A549 (cell line): ENCODE measurements around the gene CBFB. TPM values are rescaled to one million over a fixed set of nuclear protein-coding genes. Genes with fewer than 3 reads are reported as not detected.

Source experiments
- ATAC-seq, 2 experiments: fragments of 200-7000 bp in 1 of 2; fragments of >200 bp in 1 of 2; cut with Nextera tagmentation in 1 of 2; cut with Tn5 transposase in 1 of 2; 3 replicates each; pipeline versions ENCODE4 v1.8.0 to v1.9.1; 2018 to 2020; ENCODE audit warnings: mild to moderate bottlenecking in 1 of 2, moderate library complexity in 1 of 2
- CTCF ChIA-PET: fragments of 300-600 bp; sonication (Branson Sonifier 250); formaldehyde crosslinking; extraction: SDS; loops from one replicate; lab custom pipeline; 2021; ENCODE audit warnings: antibody characterized with exemption, inconsistent platforms; lab: Yijun Ruan, JAX
- POLR2A ChIA-PET: fragments of 350-600 bp; formaldehyde crosslinking; extraction: SDS; loops from one replicate; lab custom pipeline; 2021; ENCODE audit warnings: antibody characterized with exemption, inconsistent platforms; lab: Yijun Ruan, JAX
- DNase-seq, 2 experiments: peaks; one replicate each; pipeline versions ENCODE4 v3.0.0 to v3.0.0-alpha.2; 2011 to 2016; ENCODE audit warnings: low read depth in 1 of 2, low spot score in 1 of 2
- FAIRE-seq: peaks from 2 replicates; lab custom pipeline; 2011; peaks lifted over from hg19 to GRCh38; lab: Jason Lieb, UNC
- H3K27ac ChIP-seq, 2 experiments: fragments of >200 bp; sonication (Bioruptor Twin); formaldehyde crosslinking; 3 replicates each; pipeline ENCODE4 v1.5.1; 2016 to 2017
- H3K4me1 ChIP-seq: fragments of >200 bp; sonication (Bioruptor Twin); formaldehyde crosslinking; 3 replicates; pipeline ENCODE4 v1.6.1; 2016
- H3K4me2 ChIP-seq: fragments of >200 bp; sonication (Bioruptor Twin); formaldehyde crosslinking; 3 replicates; pipeline ENCODE4 v1.6.1; 2016
- H3K4me3 ChIP-seq: fragments of >200 bp; sonication (Bioruptor Twin); formaldehyde crosslinking; 3 replicates; pipeline ENCODE4 v1.5.1; 2016
- H3K9me3 ChIP-seq: fragments of >200 bp; sonication (Bioruptor Twin); formaldehyde crosslinking; 3 replicates; pipeline ENCODE4 v1.6.1; 2016
- BCL3 ChIP-seq: fragments of >200 bp; sonication (Bioruptor Twin); formaldehyde crosslinking; IDR thresholded peaks from 3 replicates; pipeline ENCODE4 v1.6.1; 2016
- BHLHE40 ChIP-seq: IDR thresholded peaks from 2 replicates; pipeline ENCODE4 v1.6.1; 2012; ENCODE audit warnings: low read depth, low read length, inconsistent platforms
- CBX2 ChIP-seq: fragments of 200-600 bp; sonication (generic); IDR thresholded peaks from 2 replicates; pipeline ENCODE4 v1.6.1; 2016; ENCODE audit warnings: low read depth, mild to moderate bottlenecking, borderline replicate concordance
- CHD2 ChIP-seq: fragments of 150-350 bp; IDR thresholded peaks from 2 replicates; pipeline ENCODE4 v1.6.1; 2014; ENCODE audit warnings: low read length; ENCODE audit not compliant: partially characterized antibody
- ESRRA ChIP-seq: fragments of 150-350 bp; IDR thresholded peaks from 2 replicates; pipeline ENCODE4 v1.6.1; 2014; ENCODE audit warnings: mild to moderate bottlenecking, low read length, borderline replicate concordance
- FOSL2 ChIP-seq, 2 experiments: fragments of 450-650 bp in 1 of 2; fragments of >200 bp in 1 of 2; sonication (Bioruptor Twin) in 1 of 2; formaldehyde crosslinking; IDR thresholded peaks; 2 replicates each; pipeline versions ENCODE4 v1.5.0 to v1.6.1; 2016 to 2020; ENCODE audit warnings: mild to moderate bottlenecking in 1 of 2, moderate library complexity in 1 of 2
- HDAC2 ChIP-seq: fragments of 200-600 bp; sonication (generic); IDR thresholded peaks from 2 replicates; pipeline ENCODE4 v1.6.1; 2016
- HEYL ChIP-seq: fragments of 250-450 bp; sonication (Bioruptor Pico); IDR thresholded peaks from 2 replicates; pipeline ENCODE4 v1.8.0; 2021; ENCODE audit warnings: mild to moderate bottlenecking, moderate library complexity
- JUNB ChIP-seq: fragments of >200 bp; sonication (Bioruptor Twin); formaldehyde crosslinking; IDR thresholded peaks from 2 replicates; pipeline ENCODE4 v1.6.1; 2016
- MAZ ChIP-seq: fragments of 150-350 bp; IDR thresholded peaks from 2 replicates; pipeline ENCODE4 v1.6.1; 2014; ENCODE audit warnings: antibody characterized with exemption, low read depth, low read length, borderline replicate concordance
- NFE2L2 ChIP-seq: fragments of 150-350 bp; conservative IDR thresholded peaks from 2 replicates; pipeline ENCODE4 v1.6.1; 2014; ENCODE audit warnings: low read length
- RCOR1 ChIP-seq: fragments of 150-350 bp; IDR thresholded peaks from 2 replicates; pipeline ENCODE4 v1.6.1; 2014; ENCODE audit warnings: antibody characterized with exemption, low read length, low read depth
- REST ChIP-seq: fragments of 200-600 bp; sonication (generic); IDR thresholded peaks from 2 replicates; pipeline ENCODE4 v1.6.1; 2016; ENCODE audit warnings: antibody characterized with exemption, mild to moderate bottlenecking, moderate library complexity
- RFX5 ChIP-seq: fragments of 450-650 bp; IDR thresholded peaks from 2 replicates; pipeline ENCODE4 v1.7.1; 2014; ENCODE audit warnings: antibody characterized with exemption, mild to moderate bottlenecking, moderate library complexity
- RNF2 ChIP-seq: fragments of 200-600 bp; sonication (generic); IDR thresholded peaks from 2 replicates; pipeline ENCODE4 v1.6.1; 2016; ENCODE audit warnings: low read depth, mild to moderate bottlenecking, antibody characterized with exemption, moderate library complexity, borderline replicate concordance
- ZC3H11A ChIP-seq: fragments of 450-650 bp; IDR thresholded peaks from 2 replicates; pipeline ENCODE4 v1.6.1; 2014; ENCODE audit warnings: antibody characterized with exemption, mild to moderate bottlenecking
- ZNF302 ChIP-seq: fragments of 250-450 bp; sonication (Bioruptor Pico); IDR thresholded peaks from 2 replicates; pipeline ENCODE4 v1.9.0; 2021; ENCODE audit warnings: inconsistent platforms, mild to moderate bottlenecking, moderate library complexity
- ZSCAN20 ChIP-seq: fragments of 250-450 bp; sonication (Bioruptor Pico); IDR thresholded peaks from 2 replicates; pipeline ENCODE4 v1.8.0; 2022; ENCODE audit warnings: mild to moderate bottlenecking, moderate library complexity
- WGBS: methylation state at CpG from one replicate; pipeline ENCODE4 v1.1.6; 2017; ENCODE audit errors: missing lambda C conversion rate; 5-methylcytosine and 5-hydroxymethylcytosine counted together
- polyA plus RNA-seq, 4 experiments: library from polyadenylated mRNA; depleted of rRNA in 3 of 4; stranded (reverse); fragments of >200 nt; fragmentation: RNase III in 1 of 4; extraction: RNeasy Plus Mini Kit Qiagen cat#74134 plus additional on column Dnase treatment in 1 of 4; gene quantifications; 2 replicates in 3 of 4; 3 replicates in 1 of 4; pipeline ENCODE4 v1.2.3, GENCODE V29; 2011 to 2017
- TF ChIP-seq, protein P1 (sequence below): fragments of 450-650 bp; IDR thresholded peaks from 2 replicates; pipeline ENCODE4 v1.6.1; 2014; ENCODE audit warnings: antibody characterized with exemption
- TF ChIP-seq, protein P2 (sequence below): fragments of 250-450 bp; sonication (Bioruptor Pico); IDR thresholded peaks from 2 replicates; pipeline ENCODE4 v1.5.0; 2021; ENCODE audit warnings: mild to moderate bottlenecking, moderate library complexity, borderline replicate concordance
- TF ChIP-seq, protein P3 (sequence below): IDR thresholded peaks from 2 replicates; pipeline ENCODE4 v1.6.1; 2012; ENCODE audit warnings: low read depth, borderline replicate concordance

The CBFB gene
- polyA plus RNA-seq, 2 of the 4 experiments (the other 2 are of a cell fraction) = 27.7 to 61.3 TPM

DNA sequence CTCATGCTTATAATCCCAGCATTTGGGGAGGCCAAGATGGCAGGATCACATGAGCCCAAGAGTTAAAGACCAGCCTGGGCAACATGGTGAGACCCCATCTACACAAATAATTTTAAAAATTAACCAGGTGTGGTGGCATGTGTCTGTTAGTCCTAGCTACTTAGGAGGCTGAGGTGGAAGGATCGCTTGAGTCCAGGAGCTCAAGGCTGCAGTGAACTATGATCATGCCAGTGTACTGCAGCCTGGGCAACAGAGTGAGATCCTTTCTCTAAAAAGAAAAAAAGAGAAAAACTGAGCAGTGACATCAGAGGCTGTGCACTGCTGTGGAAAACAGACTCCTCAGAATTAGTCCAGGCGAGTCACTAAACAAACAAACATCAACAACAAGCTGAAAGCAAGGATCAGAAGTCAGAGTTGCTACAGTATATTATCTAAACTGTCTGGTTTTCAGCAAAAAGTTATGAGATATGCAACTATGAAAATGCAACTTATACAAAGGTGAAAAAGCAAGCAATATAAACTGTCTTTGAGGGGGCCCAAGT, 39.3 kb downstream of the CBFB start:
- ATAC-seq (peak in 1 of 2 experiments; percentile 35; a peak in 1 of 6 replicates), DNase-seq (peak in 1 of 2 experiments; percentile 10), FAIRE-seq (no peak)
- TF ChIP-seq MAZ (no peak), HDAC2 (no peak), ZSCAN20 (CRISPR knock-in tag) (no peak), ESRRA (no peak), JUNB (no peak), RCOR1 (no peak), FOSL2 (IDR thresholded peaks at IDR 0.05) (no peak), FOSL2 (CRISPR knock-in tag; IDR thresholded peaks at IDR 0.05) (no peak), CHD2 (no peak), CBX2 (no peak), HEYL (no peak), BHLHE40 (no peak), ZNF302 (CRISPR knock-in tag) (no peak), REST (no peak), ZC3H11A (no peak), RFX5 (no peak), BCL3 (no peak)
- TF ChIP-seq, protein P1, sequence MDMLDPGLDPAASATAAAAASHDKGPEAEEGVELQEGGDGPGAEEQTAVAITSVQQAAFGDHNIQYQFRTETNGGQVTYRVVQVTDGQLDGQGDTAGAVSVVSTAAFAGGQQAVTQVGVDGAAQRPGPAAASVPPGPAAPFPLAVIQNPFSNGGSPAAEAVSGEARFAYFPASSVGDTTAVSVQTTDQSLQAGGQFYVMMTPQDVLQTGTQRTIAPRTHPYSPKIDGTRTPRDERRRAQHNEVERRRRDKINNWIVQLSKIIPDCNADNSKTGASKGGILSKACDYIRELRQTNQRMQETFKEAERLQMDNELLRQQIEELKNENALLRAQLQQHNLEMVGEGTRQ = no peak
- TF ChIP-seq, protein P2, sequence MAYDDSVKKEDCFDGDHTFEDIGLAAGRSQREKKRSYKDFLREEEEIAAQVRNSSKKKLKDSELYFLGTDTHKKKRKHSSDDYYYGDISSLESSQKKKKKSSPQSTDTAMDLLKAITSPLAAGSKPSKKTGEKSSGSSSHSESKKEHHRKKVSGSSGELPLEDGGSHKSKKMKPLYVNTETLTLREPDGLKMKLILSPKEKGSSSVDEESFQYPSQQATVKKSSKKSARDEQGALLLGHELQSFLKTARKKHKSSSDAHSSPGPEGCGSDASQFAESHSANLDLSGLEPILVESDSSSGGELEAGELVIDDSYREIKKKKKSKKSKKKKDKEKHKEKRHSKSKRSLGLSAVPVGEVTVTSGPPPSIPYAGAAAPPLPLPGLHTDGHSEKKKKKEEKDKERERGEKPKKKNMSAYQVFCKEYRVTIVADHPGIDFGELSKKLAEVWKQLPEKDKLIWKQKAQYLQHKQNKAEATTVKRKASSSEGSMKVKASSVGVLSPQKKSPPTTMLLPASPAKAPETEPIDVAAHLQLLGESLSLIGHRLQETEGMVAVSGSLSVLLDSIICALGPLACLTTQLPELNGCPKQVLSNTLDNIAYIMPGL = no peak
- 0 out of 3 replicates have a peak, but pooled peaks cover 9% of the 10 kb centered on the region for H3K4me1 ChIP-seq
- POLR2A ChIA-PET = interaction anchor here (0.6 kb wide), 1 partner anchor 71 kb away, joined by 6 read pairs; no protein-coding TSS in a partner anchor
- H3K4me3 ChIP-seq = no peak overlapping the region
- no peaks in the 10 kb centered on the region for H3K9me3 ChIP-seq
- H3K4me2 ChIP-seq = no peak overlapping the region
- WGBS = 73% methylated on average over 2 of the region's 2 CpGs
- no peak overlapping the region for H3K27ac ChIP-seq
- CTCF ChIA-PET = interaction anchor here (0.7 to 3.5 kb wide), 8 partner anchors 10 to 1167 kb away, joined by 3 to 13 read pairs (median 4); no protein-coding TSS in a partner anchor

DNA sequence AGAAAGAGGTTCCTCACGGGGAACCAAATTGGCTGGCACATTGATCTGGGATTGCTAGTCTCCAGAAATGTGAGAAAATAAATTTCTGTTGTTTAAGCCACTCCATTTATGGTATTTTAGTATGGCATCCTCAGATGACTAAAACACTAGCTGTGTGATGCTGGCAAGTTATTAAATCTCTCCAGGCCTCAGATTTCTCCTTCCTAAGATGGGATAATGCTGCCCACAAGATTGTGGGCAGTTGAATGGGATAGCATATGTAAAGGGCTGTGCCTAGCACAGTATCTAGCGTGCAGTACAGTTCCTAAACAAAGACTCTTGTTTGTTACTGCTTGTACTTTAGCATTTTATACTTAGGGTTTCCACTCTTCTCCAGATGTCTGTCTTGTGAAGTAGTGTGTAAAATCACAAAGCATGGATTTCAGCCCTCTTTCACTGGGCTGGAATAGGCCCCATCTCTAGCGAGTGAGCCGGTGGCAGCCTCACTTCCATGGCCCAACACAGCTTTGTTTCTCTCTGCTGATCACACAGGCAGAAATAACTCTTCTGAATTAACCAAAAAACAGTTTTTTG, 42.6 kb downstream of the CBFB start:
- FAIRE-seq (no peak), DNase-seq (no peak), ATAC-seq (no peak)
- Histone ChIP-seq H3K4me1 (0 out of 3 replicates have a peak, but pooled peaks cover 9% of the 10 kb centered on the region), H3K4me2 (no peak overlapping the region), H3K9me3 (no peaks in the 10 kb centered on the region), H3K4me3 (no peak overlapping the region), H3K27ac (no peak overlapping the region)
- WGBS = 97% methylated on average over 4 of the region's 4 CpGs
- ChIA-PET CTCF (interaction anchor here (0.6 to 2.0 kb wide), 2 partner anchors 34 to 54 kb away, joined by 3 to 5 read pairs; no protein-coding TSS in a partner anchor), POLR2A (no interaction called here)
- TF ChIP-seq RNF2 (no peak), RFX5 (no peak), ZC3H11A (no peak), NFE2L2 (no peak)
- TF ChIP-seq, protein P3, sequence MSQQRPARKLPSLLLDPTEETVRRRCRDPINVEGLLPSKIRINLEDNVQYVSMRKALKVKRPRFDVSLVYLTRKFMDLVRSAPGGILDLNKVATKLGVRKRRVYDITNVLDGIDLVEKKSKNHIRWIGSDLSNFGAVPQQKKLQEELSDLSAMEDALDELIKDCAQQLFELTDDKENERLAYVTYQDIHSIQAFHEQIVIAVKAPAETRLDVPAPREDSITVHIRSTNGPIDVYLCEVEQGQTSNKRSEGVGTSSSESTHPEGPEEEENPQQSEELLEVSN = no peak
- TF ChIP-seq, all 56 proteins: peak for 0
